Hematopoietic multipotent progenitor cell (in vitro differentiated cells): ENCODE measurements around the gene DHX15. TPM values are rescaled to one million over a fixed set of nuclear protein-coding genes. Genes with fewer than 3 reads are reported as not detected.

ENCODE experiments used
- DNase-seq, 3 donors: peaks; one replicate each; pipeline ENCODE4 v3.0.0-alpha.2; 2011 to 2015; ENCODE audit warnings: low read depth in 2 of 3, low spot score in 2 of 3
- small RNA-seq: library from RNA; depleted of rRNA; stranded (forward); fragments of <200 nt; gene quantifications from one replicate; pipeline ENCODE3, GENCODE V24; 2012
- total RNA-seq: library from RNA; depleted of rRNA; stranded (reverse); fragments of >200 nt; gene quantifications from one replicate; pipeline ENCODE4 v1.2.3, GENCODE V29; 2012

Gene DHX15
- total RNA-seq, 1 donor = 96.4 TPM

GRCh38 chr4:24495388-24495787, 89.0 kb downstream of the DHX15 start:
- DNase-seq = no peak

GRCh38 chr4:24489870-24490269, 94.5 kb downstream of the DHX15 start:
- DNase-seq = no peak

GRCh38 chr4:24488399-24489164, 95.8 kb downstream of the DHX15 start:
- DNase-seq = peak in 2 of 3 donors; percentile 49 to 74

- no peak for DNase-seq
These were observed 101.5 kb downstream of the DHX15 start for GRCh38 chr4:24482871-24483270.

- DNase-seq = no peak
These were observed 106.4 kb downstream of the DHX15 start for GRCh38 chr4:24477919-24478318.

Small RNA genes lying within 50 kb of the gene (small RNA-seq; reads per million reads assigned to genes)
- gene MIR573 = 0.41 reads per million
- gene RN7SL16P = not detected

Other genes with a start within 250 kb of the DHX15 start
- gene SOD3, start 211.0 kb upstream of the DHX15 start, total RNA-seq = not detected